Right atrium auricular region (tissue), 2 donors: ENCODE measurements around the gene SPON2. TPM values are rescaled to one million over a fixed set of nuclear protein-coding genes. Genes with fewer than 3 reads are reported as not detected.

Source experiments
- DNase-seq: peaks from one replicate; pipeline ENCODE4 v3.0.0-alpha.2; 2019; ENCODE audit warnings: low spot score
- H3K27ac ChIP-seq, 2 donors: fragments of 200-600 bp; sonication (generic); 1 replicate in 1 of 2; 2 replicates in 1 of 2; pipeline ENCODE4 v1.5.1; 2016 to 2019
- H3K27me3 ChIP-seq, 2 donors: fragments of 200-600 bp; sonication (generic); one replicate each; pipeline versions ENCODE4 v1.5.1 to v1.6.0; 2017 to 2019
- H3K36me3 ChIP-seq: fragments of 200-600 bp; sonication (generic); one replicate; pipeline ENCODE4 v1.5.1; 2016
- H3K4me1 ChIP-seq, 2 donors: fragments of 200-600 bp; sonication (generic); one replicate each; pipeline versions ENCODE4 v1.5.1 to v1.6.0; 2017 to 2019
- H3K4me3 ChIP-seq, 2 donors: fragments of 200-600 bp; sonication (generic); 1 replicate in 1 of 2; 2 replicates in 1 of 2; pipeline ENCODE4 v1.5.1; 2017 to 2019; ENCODE audit warnings: mild to moderate bottlenecking in 1 of 2, moderate library complexity in 1 of 2
- H3K9me3 ChIP-seq, 2 donors: fragments of 200-600 bp; sonication (generic); one replicate each; pipeline ENCODE4 v1.5.1; 2019
- total RNA-seq, 2 donors: library from RNA; depleted of rRNA; stranded (reverse); fragments of >200 nt; gene quantifications; one replicate each; pipeline ENCODE4 v1.1.0, GENCODE V29; 2016
- TF ChIP-seq, protein P1 (sequence below), 2 donors: fragments of 200-600 bp; sonication (generic); IDR thresholded peaks; one replicate each; pipeline ENCODE4 v1.5.1; 2019; ENCODE audit warnings: antibody characterized with exemption in 2 of 2

Gene SPON2
- total RNA-seq, 2 donors from 2014 or later, result 13.0 to 20.8 TPM

DNA sequence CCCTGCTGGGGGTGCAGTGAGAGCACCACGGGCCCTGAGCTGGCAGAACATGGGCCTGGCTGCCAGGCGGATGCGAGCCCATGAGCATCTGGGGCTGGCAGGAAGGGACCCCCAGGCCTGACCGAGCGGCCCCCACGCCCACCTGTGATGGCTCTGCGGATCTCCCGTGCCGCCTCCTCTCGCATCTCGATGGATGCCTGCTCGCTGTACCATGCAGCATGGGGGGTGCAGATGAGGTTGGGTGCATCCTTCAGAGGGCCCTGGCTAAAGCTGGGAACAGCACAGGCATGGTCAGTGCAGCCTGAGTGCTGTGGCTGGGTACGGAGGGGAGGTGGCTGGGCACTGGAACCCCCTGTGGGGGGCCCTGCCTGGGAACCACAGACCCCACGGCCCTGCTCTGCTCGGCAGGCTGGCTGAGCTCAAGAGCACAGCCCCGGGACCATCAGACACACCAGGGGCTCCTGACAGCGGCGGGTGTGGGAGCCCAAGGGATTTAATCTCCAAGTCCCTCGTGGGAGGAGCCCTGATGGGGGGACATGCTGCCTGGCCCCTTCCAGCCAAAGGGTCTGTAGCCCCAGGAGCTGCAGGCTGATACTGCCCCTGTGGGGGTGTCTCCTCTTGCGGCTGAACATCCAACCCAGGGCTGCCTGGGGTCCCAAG is 41.1 kb upstream of the SPON2 start:
- H3K4me3 ChIP-seq, result no peak overlapping the region
- no peak for DNase-seq
- no peaks in the 10 kb centered on the region for H3K9me3 ChIP-seq
- TF ChIP-seq, protein P1, sequence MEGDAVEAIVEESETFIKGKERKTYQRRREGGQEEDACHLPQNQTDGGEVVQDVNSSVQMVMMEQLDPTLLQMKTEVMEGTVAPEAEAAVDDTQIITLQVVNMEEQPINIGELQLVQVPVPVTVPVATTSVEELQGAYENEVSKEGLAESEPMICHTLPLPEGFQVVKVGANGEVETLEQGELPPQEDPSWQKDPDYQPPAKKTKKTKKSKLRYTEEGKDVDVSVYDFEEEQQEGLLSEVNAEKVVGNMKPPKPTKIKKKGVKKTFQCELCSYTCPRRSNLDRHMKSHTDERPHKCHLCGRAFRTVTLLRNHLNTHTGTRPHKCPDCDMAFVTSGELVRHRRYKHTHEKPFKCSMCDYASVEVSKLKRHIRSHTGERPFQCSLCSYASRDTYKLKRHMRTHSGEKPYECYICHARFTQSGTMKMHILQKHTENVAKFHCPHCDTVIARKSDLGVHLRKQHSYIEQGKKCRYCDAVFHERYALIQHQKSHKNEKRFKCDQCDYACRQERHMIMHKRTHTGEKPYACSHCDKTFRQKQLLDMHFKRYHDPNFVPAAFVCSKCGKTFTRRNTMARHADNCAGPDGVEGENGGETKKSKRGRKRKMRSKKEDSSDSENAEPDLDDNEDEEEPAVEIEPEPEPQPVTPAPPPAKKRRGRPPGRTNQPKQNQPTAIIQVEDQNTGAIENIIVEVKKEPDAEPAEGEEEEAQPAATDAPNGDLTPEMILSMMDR (IDR thresholded peaks at IDR 0.05), result no peak
- peaks cover 66% of the 10 kb centered on the region for H3K36me3 ChIP-seq
- no peaks in the 10 kb centered on the region for H3K27me3 ChIP-seq
- peaks cover 0 to 70% of the 10 kb centered on the region in 2 donors for H3K4me1 ChIP-seq
- no peak overlapping the region for H3K27ac ChIP-seq

DNA sequence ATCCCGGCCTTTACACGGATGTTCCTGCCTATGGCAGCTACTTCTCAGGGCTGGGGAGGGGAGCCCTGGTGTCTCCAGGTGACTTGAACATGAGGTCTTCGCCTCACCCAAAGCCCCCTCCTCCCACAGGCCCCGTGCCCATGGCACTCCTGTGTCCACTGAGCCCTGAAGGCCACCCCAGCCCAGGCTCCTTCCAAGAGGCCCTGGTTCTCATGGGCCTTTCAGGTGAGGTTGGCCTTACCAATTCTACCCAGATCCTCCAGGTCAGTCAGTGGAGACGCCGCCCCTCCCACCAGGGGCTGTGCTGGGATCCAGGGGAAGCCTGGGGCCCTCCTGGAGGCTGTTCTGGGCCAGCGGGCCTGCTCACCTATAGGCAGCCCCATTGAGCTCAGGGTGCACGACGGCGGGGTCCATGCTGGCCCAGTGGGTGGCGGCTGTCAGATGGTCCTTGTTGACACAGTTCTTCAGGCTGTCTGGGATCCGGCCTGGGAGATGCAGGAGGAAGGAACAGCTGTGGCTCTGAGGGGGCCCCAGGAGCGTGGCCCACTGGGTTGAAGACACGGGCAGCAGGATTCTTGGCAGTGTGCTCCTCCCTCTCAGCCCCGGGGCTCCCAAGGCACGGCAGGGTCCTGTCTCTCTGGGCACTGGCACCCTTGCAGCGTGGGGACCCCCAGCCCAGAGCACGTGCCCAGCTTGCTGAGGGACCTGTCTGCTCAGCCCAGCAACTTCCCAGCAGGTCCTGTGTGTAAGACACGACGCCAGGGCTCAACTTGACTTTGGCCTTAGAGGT is 40.4 kb upstream of the SPON2 start:
- no peak overlapping the region for H3K27ac ChIP-seq
- H3K4me1 ChIP-seq, result peaks cover 0 to 75% of the 10 kb centered on the region in 2 donors
- TF ChIP-seq, protein P1 (IDR thresholded peaks at IDR 0.05), result no peak
- H3K9me3 ChIP-seq, result no peaks in the 10 kb centered on the region
- H3K4me3 ChIP-seq, result no peak overlapping the region
- H3K36me3 ChIP-seq, result peaks cover 65% of the 10 kb centered on the region
- H3K27me3 ChIP-seq, result no peaks in the 10 kb centered on the region
- DNase-seq, result no peak

DNA sequence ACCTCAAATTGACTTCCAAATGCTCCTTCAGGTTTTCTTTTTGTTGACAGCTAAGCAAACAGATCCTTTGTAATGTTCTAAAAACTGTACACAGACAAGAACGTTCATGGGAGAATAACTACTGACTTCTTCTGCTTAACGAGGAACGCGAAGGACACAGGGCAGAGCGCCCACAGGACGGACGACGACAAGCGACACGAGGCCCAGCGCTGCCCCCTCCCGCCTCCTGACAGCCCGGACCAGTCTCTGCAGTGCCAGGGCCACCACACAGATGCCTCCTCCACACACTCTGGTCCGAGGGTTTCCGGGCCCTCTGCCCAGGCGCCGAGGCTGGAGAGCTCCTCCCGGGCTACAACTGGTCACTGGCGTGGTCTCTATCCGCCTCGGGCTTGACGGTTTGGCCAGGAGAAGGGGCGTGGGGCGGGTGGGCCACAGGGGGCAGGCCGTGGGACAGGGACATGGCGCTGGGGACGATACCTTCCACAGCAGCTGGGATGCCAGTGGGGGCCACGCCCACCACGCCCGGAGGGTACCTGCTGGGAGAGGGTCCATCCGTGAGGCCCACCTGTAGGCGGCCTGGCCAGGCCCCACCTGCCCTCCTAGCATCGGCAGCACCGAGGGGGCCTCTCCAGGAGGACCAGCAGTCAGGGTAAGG is 39.6 kb upstream of the SPON2 start:
- TF ChIP-seq, protein P1 (IDR thresholded peaks at IDR 0.05), result no peak
- no peak overlapping the region for H3K4me3 ChIP-seq
- peak overlapping the region in 1 of 2 donors; percentile 19 for H3K27ac ChIP-seq
- no peak for DNase-seq
- H3K4me1 ChIP-seq, result peaks cover 0 to 73% of the 10 kb centered on the region in 2 donors
- no peaks in the 10 kb centered on the region for H3K9me3 ChIP-seq
- H3K36me3 ChIP-seq, result peaks cover 58% of the 10 kb centered on the region
- no peaks in the 10 kb centered on the region for H3K27me3 ChIP-seq

DNA sequence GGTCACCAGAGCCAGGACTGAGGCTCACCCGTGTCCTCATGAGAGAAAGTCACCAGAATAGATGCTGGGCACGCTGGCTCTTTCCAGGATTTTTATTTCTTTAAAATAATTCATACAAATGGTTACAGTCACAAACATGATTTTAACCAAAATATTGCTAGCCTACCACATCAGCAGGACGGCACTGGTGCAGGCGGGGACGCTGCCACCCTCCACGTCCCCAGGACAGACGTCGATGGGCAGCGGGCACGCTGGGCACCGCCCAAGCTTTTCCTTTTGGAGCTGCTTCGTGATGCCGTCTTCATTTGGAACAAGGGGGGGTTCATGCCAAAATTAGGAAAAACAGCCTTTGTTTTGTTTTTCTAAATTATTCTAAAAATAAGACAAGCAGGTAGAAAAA is 39.0 kb upstream of the SPON2 start:
- peaks cover 0 to 66% of the 10 kb centered on the region in 2 donors for H3K4me1 ChIP-seq
- H3K27ac ChIP-seq, result peak overlapping the region in 1 of 2 donors; percentile 48
- no peak overlapping the region for H3K4me3 ChIP-seq
- no peaks in the 10 kb centered on the region for H3K27me3 ChIP-seq
- no peaks in the 10 kb centered on the region for H3K9me3 ChIP-seq
- TF ChIP-seq, protein P1 (IDR thresholded peaks at IDR 0.05), result no peak
- peaks cover 52% of the 10 kb centered on the region for H3K36me3 ChIP-seq
- no peak for DNase-seq

DNA sequence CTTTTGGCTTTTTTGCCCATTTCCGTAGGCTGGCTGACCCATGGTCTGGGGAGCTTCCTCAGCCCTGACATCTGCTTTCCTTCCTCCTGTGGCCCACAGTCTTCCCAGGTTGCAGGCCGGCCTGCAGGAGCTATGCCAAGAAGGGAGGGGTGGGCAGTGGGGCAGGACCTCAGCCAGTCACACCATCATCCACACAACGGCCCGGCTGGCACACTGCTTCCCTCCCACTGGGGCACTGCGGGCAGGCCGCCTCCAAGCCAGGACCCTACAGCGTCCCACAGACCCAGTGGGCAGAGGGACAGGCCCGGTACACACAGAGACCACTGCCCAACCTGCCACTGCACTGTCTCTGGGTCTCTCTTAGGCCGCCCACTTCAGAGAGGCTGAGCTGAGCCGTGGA is 38.6 kb upstream of the SPON2 start:
- no peak for DNase-seq
- Histone ChIP-seq H3K27ac (peak overlapping the region in 1 of 2 donors; percentile 48), H3K4me1 (peaks cover 0 to 62% of the 10 kb centered on the region in 2 donors)

More for the DNA sequence above, 38.6 kb upstream of the SPON2 start:
- TF ChIP-seq, protein P1 (IDR thresholded peaks at IDR 0.05), result no peak
- no peaks in the 10 kb centered on the region for H3K27me3 ChIP-seq
- H3K36me3 ChIP-seq, result peaks cover 48% of the 10 kb centered on the region
- no peaks in the 10 kb centered on the region for H3K9me3 ChIP-seq
- H3K4me3 ChIP-seq, result no peak overlapping the region
